ENCODE results near the gene CAMK1D. TPM values are rescaled to one million over a fixed set of nuclear protein-coding genes. Genes with fewer than 3 reads are reported as not detected.
A peak's percentile ranks its signal among the peaks of the same experiment; 100 is the strongest.

Gene CAMK1D
- total and polyA plus RNA-seq, 2 experiments from 2014 or later: 2.0 to 3.8 TPM

- TF ChIP-seq CTCF (IDR thresholded peaks at IDR 0.05; ENCODE audit: low read depth, low read length): no peak
- Histone ChIP-seq H3K27me3 (peaks cover 5% of the 10 kb centered on the region), H3K9me3 (ENCODE audit: low read depth) (no peaks in the 10 kb centered on the region), H3K4me3 (no peak overlapping the region), H3K27ac (no peak overlapping the region), H3K4me1 (ENCODE audit: low read depth) (no peaks in the 10 kb centered on the region), H3K36me3 (no peaks in the 10 kb centered on the region)
- no peak for DNase-seq (ENCODE audit: low read depth in 1 of 2, low spot score in 1 of 2)
Observed at GRCh38 chr10:12387561-12388210, 38.3 kb downstream of the CAMK1D start.

GRCh38 chr10:12388671-12389070 lies 39.3 kb downstream of the CAMK1D start:
- no peaks in the 10 kb centered on the region for H3K4me1 ChIP-seq (ENCODE audit: low read depth)
- TF ChIP-seq CTCF (IDR thresholded peaks at IDR 0.05; ENCODE audit: low read depth, low read length): no peak
- H3K4me3 ChIP-seq: no peak overlapping the region
- H3K27ac ChIP-seq: no peak overlapping the region
- DNase-seq (ENCODE audit: low read depth in 1 of 2, low spot score in 1 of 2): no peak
- H3K9me3 ChIP-seq (ENCODE audit: low read depth): no peaks in the 10 kb centered on the region
- peaks cover under 1% of the 10 kb centered on the region for H3K27me3 ChIP-seq
- no peaks in the 10 kb centered on the region for H3K36me3 ChIP-seq

GRCh38 chr10:12389154-12389734 lies 39.9 kb downstream of the CAMK1D start:
- Histone ChIP-seq H3K4me3 (no peak overlapping the region), H3K27ac (no peak overlapping the region), H3K27me3 (no peaks in the 10 kb centered on the region), H3K4me1 (ENCODE audit: low read depth) (no peaks in the 10 kb centered on the region), H3K9me3 (ENCODE audit: low read depth) (no peaks in the 10 kb centered on the region), H3K36me3 (no peaks in the 10 kb centered on the region)
- TF ChIP-seq CTCF (IDR thresholded peaks at IDR 0.05; ENCODE audit: low read depth, low read length): no peak
- no peak for DNase-seq (ENCODE audit: low read depth in 1 of 2, low spot score in 1 of 2)

GRCh38 chr10:12390733-12391132 lies 41.4 kb downstream of the CAMK1D start:
- no peaks in the 10 kb centered on the region for H3K9me3 ChIP-seq (ENCODE audit: low read depth)
- peak in 1 of 2 donors; percentile 27 for DNase-seq (ENCODE audit: low read depth in 1 of 2, low spot score in 1 of 2)
- no peaks in the 10 kb centered on the region for H3K4me1 ChIP-seq (ENCODE audit: low read depth)
- no peaks in the 10 kb centered on the region for H3K36me3 ChIP-seq
- TF ChIP-seq CTCF (IDR thresholded peaks at IDR 0.05; ENCODE audit: low read depth, low read length): no peak
- H3K27ac ChIP-seq: no peak overlapping the region
- no peaks in the 10 kb centered on the region for H3K27me3 ChIP-seq
- no peak overlapping the region for H3K4me3 ChIP-seq

GRCh38 chr10:12391206-12391605 lies 41.9 kb downstream of the CAMK1D start:
- H3K27me3 ChIP-seq: no peaks in the 10 kb centered on the region
- TF ChIP-seq CTCF (IDR thresholded peaks at IDR 0.05; ENCODE audit: low read depth, low read length): no peak
- H3K4me1 ChIP-seq (ENCODE audit: low read depth): no peaks in the 10 kb centered on the region
- DNase-seq (ENCODE audit: low read depth in 1 of 2, low spot score in 1 of 2): peak in 1 of 2 donors; percentile 17
- no peaks in the 10 kb centered on the region for H3K9me3 ChIP-seq (ENCODE audit: low read depth)
- H3K4me3 ChIP-seq: no peak overlapping the region
- no peak overlapping the region for H3K27ac ChIP-seq
- H3K36me3 ChIP-seq: no peaks in the 10 kb centered on the region

Data from cardiac muscle cell (in vitro differentiated cells and primary cell).